Activated CD4-positive, CD25-positive, alpha-beta regulatory T cell treated with anti-CD3 and anti-CD28 coated beads, Interleukin-2, amount 50 U/mL, for 16 hours (primary cell): ENCODE data around the gene LRRC27.

ENCODE experiments used
- DNase-seq: peaks from one replicate; pipeline ENCODE4 v3.0.0-alpha.2; 2020; ENCODE audit warnings: low read depth, low spot score

LRRC27 gene

GRCh38 chr10:132413226-132414205 lies 81.5 kb downstream of the LRRC27 start:
- DNase-seq = no peak

- DNase-seq = no peak
Measured at GRCh38 chr10:132414402-132415016, 82.5 kb downstream of the LRRC27 start.

GRCh38 chr10:132415255-132415654 lies 83.3 kb downstream of the LRRC27 start:
- DNase-seq = no peak

GRCh38 chr10:132415956-132416355 lies 84.0 kb downstream of the LRRC27 start:
- DNase-seq = no peak

- DNase-seq = no peak
Measured at GRCh38 chr10:132416566-132417256, 84.7 kb downstream of the LRRC27 start.

GRCh38 chr10:132417257-132417910 lies 85.4 kb downstream of the LRRC27 start:
- DNase-seq = no peak

- DNase-seq = no peak
Measured at GRCh38 chr10:132417957-132418441, 86.0 kb downstream of the LRRC27 start.

GRCh38 chr10:132418527-132419416 lies 86.8 kb downstream of the LRRC27 start:
- DNase-seq = no peak

- DNase-seq = no peak
Measured at GRCh38 chr10:132419538-132420468, 87.8 kb downstream of the LRRC27 start.

- DNase-seq = no peak
Measured at GRCh38 chr10:132420469-132420980, 88.5 kb downstream of the LRRC27 start.

- no peak for DNase-seq
Measured at GRCh38 chr10:132420981-132421846, 89.2 kb downstream of the LRRC27 start.

GRCh38 chr10:132421847-132422751 lies 90.1 kb downstream of the LRRC27 start:
- no peak for DNase-seq

- no peak for DNase-seq
Measured at GRCh38 chr10:132422903-132423825, 91.2 kb downstream of the LRRC27 start.

GRCh38 chr10:132423966-132424861 lies 92.2 kb downstream of the LRRC27 start:
- no peak for DNase-seq
